HG02678 (cell line): Measurements from ENCODE around the gene ITPK1.

Experiments
- ATAC-seq: cut with Tn5 transposase; IDR thresholded peaks from one replicate; pipeline ENCODE4 v1.9.1; 2021; ENCODE audit warnings: mild to moderate bottlenecking, moderate library complexity; ENCODE audit not compliant: unreplicated experiment

Gene ITPK1

DNA sequence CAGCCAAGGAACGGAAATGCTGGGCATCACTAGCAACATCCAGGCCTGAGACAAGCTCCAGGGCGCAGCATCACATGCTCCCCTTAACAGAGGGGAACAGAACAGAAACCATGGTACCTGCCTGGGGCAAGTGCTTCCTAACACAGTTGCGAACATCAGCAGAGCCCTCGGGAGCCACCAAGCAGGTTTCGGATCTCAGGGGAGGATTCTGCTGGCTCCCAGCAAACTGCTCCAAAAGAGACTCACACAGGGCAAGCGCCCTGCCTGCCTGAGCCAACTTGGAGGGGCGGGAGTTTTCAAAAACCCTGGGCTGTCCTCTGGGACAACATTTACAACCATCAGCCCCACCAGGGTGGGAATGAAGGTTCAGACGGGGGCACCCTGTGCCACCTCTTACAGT lies 173.1 kb downstream of the ITPK1 start:
- ATAC-seq, result no peak

DNA sequence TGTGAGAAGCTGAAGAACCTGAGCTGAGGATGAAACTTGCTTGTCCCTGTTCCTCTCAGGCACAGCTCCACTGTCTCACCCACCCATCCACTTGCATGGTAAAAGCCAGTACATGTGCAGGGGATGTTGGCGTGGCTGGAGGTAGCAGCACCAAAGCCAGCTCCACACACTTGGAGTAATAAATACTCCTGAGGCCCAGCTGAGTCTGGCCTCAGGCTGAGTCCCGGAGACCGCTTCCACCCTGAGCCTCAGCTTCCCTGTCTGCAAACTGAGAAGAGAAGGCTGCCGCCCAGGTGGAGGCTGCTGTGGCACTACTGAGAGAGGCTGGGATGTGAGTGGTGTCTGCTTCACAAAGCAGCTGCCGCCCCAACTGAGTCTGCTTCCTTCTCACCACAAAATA lies 173.6 kb downstream of the ITPK1 start:
- ATAC-seq, result no peak

DNA sequence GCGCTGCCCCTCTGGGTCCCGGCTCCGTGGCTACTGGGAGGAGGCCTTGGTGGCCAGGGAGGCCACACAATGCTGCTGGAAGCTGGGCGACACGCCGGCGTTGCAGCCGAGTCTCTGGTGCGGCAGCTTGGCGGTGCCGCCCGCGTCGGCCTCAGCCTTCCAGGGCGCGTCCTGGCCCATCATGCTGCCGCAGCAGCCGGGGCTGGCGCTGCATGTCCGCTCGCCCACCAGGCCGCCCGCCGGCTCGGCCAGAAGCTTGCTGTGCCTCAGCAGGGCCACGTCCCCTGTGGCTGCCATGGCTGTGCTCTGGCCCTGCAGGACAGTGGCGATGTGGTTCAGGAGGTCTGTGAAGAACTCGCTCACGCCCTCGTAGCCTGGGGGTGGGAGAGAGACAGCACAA lies 174.2 kb downstream of the ITPK1 start:
- no peak for ATAC-seq

DNA sequence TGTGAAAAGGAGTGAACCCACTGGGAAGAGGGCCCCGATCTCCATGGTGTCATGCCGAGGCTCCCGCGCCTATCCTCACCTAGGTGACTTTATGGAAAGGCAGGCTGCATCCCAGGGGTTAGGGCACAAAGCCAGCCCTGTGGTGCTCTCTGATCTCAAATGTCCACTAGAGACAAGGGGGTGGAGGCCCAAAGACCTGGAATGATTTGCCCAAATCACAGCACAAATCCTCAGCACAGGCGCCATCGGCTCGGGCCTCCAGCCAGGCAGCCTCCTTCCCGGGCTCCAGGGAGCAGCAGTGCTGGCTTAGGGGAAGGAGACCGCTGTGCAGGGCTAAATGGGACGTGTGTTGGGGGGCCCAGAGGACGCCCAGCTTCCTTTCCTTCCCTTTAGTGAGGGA lies 175.2 kb downstream of the ITPK1 start:
- ATAC-seq, result no peak

DNA sequence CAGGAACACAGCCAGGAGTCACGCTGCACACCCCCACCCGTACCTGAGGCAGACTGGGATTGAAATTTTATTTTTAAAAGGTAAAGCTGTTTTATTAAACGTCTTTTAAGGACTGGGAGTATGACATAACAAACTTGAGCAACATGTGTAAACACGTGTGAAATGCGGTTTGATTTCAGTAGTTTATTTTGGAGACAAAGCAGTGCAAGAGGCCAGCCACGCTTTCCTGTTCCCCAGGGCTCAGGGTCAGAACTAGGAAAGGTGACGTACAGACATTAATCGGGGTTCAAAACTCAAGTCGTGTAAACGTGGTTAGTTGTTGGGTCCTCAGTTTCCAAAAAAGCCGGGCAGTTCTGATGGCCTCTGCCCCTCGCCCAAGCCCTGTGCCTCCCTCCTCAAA lies 176.0 kb downstream of the ITPK1 start:
- ATAC-seq, result no peak

DNA sequence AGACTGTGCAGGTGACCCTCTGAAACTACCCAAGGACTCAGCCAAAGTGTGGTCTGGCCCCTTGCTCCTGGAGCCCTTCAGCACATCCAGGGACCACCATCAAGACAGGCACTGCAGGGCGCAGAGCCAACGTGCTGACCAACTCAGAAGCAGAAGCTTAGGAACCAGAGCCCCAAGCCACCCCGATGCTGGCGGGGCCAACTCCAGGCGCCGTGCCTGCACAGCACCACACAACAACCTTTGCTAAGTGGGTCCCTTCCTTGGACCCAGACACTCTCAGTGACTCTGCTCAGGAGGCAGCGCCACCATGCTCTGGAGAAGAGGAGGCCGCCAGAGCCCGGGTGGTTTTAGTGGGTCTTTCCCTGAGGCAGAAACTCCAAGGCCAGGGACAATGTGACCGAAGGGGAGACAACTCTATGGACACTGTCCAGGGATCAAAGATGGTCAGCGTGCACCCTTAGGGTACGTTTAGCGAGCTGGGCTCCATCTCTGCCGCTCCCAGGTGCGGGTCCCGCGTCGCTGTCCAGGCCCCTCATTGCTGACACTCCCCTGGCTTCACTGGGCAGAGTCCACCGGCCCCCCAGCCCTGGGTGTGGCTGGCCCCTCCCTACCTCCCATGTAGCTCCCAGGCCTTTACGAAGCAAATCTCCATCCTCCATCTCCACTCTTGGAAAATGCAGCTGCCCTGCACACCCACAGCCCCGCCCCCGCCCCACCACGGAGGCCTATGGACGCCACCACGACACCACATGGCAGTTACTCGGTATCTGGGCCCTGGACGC lies 176.6 kb downstream of the ITPK1 start:
- ATAC-seq, result no peak

DNA sequence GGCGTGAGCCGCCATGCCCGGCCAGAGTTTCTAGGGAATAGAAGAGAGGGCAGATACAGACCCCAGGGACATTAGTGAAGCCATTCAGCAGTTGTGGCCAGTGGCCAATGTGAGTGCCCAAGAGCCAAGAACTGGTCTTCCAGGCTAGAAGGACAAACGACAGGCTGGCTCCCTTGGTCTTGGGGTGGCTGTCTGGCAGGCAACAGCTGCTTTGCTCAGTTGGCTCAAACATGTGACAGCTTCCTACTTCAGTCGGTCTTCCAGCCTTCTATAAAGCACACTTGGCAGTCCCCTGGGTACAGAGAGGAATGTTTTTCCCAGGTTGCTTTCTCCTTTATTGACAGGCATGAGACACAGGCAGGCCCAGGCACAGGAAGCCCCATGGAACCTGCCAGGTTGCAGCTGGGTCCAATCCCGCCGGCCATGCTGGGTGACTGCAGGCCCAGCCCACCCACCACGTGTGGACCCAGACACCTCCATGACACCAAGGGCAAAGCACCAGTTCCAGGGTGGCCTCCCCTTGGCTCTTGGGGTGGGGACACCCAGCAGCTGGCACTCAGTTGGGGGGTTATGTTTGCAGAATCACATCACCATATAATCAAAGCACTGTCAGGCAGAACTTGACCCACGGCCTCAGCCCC lies 177.4 kb downstream of the ITPK1 start:
- ATAC-seq, result no peak

DNA sequence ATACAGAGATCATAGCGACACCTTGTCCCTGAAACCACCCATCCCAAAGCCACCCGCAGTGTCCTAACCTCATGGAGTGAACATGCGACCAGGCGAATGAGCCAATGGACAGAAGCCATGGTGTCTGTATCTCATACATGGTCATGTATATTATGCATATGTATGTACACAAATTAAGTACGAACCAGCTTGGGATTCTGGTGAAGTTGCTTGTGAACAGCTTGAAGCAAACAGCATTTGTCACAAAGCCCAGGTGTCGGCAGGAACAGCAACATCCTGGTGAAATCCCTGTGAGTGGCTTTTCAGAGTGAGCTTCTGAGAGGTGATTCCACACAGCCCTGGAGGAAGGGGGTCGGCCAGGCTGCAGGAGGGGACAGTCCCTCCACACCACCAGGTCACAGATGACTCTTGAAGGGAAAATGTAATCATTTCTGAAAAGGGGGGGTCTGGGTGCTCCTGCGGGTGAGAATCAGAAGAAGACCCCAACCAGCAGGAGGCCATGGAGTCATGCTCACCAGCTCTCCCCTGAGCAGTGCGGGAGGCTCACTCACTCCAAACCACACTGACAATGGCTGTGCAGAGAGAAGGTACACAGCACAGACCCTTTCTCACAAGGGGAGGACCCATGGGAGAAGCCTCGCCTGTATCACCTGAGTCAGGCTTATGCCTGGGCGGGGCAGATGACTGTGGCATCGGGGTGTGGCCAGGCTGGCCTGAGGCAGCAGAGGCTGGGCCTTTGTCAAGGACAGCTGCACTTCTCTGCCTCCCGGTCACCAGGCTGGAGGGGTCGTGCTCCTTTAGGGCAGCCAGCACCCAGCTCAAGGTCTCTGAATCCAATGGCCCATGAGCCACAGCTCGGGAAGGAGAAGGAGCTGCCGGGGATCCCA lies 178.4 kb downstream of the ITPK1 start:
- no peak for ATAC-seq

DNA sequence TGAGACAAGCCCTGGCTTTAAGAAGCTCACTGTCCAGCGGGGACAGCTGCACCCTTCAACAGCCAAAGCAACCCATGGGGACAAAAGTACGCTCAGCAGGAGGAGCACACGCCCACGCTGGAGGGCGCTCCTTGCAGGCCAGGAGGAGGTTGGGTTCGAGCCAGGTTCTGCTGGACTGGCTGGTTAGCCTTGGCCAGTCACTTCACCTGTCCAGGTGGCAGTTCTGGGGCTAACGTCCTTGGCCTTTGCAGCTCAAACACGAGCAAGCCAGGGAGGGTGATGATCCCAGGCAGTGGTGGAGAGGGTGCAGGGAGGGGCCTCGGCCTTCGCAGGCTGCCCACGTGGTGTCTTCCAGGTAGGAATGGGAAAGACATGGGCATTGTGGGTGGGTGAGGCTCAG lies 179.6 kb downstream of the ITPK1 start:
- ATAC-seq, result no peak

DNA sequence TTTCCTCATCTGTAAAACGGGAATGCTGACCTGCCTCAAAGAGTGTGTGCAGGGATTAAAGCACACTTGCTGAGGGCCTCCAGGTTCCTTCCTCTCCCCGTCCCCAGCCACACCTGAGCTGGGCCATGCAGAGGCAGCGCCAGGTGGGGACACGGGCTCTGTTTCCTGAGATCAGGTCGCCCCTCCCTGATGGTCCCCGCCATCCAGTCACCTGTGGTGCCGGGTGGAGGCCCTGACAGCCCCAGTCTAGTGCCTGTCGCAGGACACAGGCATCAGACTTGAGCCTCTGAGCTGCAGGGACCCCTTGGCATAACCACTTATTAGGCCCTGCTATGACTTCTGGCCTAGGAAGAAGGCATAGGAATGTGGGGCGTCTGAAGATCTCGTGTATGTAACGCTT lies 180.3 kb downstream of the ITPK1 start:
- ATAC-seq, result no peak

DNA sequence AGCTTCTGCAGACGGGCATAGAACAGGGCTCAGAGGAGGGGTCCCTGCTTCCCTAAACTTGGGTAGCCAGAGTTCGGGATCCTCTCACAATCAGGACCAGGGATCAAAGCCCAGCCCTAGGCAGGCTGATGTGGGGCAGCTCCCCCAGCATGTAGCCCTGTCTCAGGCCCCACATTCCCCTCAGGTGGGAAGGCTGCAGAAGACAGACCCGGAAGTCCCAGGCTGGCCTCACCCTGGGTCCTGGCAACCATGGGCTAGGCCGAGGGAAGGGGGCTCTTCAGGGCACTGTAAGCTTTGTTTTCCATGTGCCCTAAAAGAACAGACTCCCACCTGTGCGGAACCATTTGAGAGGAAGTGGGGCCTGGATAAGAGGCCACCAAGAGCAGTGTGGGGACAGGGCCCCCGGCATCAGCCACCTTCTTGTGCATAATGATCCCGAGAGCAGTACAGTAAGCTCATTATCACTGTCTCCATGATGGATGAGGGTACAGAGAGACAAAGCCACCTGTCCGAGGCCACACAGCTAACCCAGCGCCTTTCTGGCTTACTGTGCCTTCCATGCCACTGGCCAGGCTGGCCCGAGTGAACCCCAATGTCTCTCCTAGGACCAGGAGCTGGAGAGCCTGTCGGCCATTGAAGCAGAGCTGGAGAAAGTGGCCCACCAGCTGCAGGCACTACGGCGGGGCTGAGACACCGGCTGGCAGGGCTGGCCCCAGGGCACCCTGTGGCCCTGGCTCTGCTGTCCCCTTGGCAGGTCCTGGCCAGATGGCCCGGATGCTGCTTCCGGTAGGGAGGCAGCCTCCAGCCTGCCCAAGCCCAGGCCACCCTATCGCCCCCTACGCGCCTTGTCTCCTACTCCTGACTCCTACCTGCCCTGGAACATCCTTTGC lies 181.3 kb downstream of the ITPK1 start:
- ATAC-seq, result no peak

DNA sequence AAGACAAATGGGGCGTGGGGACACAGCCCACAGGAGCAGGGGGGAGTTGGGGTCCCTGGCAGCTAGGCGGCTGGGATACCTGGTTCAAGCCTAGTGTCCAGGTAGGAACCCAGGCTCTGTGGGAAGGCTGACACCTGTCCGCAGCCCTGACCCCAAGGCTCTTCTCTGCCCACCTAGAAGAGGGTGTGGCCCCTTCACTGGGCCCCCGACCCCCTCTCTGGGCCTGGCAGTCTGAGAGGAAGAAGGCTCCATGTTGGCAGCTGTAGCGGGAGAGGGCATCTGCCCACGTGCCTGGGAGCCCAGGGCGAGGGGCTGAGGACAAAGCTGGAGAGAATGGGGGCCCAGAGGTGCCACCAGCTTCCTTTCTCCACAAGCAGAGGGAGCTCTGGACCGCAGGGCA lies 182.2 kb downstream of the ITPK1 start:
- ATAC-seq, result no peak

DNA sequence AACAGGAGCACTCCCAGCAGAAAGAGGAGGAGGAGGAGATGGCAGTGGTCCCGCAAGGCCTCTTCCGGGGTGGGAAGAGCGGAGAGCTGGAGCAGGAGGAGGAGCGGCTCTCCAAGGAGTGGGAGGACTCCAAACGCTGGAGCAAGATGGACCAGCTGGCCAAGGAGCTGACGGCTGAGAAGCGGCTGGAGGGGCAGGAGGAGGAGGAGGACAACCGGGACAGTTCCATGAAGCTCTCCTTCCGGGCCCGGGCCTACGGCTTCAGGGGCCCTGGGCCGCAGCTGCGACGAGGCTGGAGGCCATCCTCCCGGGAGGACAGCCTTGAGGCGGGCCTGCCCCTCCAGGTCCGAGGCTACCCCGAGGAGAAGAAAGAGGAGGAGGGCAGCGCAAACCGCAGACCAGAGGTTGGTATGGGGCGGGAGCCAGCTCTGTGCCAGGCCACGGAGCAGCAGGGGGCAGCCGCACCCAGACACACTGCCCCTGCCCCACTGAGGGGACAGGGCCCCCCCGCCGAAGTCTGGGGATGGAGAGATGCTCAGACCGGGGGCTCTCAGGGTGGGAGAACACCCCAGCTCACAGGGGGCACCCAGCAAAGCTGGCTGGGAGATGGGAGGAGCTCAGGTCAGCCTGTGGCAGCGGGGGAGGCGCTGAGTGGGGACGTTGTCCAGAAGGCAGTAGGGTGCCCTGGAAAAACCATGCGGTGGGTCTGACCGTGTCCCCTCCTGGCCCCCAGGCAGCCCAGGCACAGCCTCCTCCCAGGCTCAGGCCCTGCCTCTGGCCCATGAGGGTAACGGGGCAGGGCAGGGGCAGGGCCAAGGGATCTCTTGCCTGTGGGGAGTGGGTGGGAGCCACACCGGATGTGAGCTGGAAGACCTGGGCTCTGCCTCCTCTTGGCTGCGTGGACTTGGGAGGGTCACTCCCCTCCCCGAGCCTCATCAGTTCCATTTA lies 183.0 kb downstream of the ITPK1 start:
- no peak for ATAC-seq

DNA sequence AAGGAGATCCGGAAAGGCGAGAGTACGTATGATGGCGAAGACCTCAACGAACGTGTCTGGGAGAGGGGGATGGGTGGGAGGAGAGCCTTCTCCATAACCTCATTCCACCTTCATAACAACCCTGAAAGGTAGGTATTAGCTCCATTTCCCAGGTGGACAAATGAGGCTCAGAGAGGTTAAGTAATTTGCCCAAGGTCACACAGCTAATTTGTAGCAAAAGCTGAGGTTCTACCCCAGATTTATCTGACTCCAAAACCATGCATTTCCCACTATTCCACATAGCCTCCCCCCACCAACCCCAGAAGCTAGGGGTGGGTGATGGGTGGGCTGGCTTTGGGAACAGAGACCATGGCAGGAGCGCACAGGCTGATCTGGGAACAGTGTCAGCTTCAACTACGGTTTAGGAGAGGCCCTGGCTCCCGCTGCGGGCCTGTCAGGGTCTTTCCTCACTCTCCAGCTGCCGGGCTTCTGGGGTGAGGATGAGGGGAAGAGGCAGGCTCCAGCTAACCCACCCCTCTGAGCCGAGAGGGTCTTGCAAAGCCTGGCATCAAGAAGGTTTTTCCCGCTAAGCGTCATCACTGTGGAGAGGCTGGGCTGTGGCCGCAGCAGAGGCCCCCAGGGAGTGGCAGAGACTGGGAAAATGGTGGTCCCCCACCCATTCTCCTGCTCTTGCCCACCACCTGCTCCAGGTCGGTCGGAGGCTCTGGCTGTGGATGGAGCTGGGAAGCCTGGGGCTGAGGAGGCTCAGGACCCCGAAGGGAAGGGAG lies 183.9 kb downstream of the ITPK1 start:
- ATAC-seq, result no peak

DNA sequence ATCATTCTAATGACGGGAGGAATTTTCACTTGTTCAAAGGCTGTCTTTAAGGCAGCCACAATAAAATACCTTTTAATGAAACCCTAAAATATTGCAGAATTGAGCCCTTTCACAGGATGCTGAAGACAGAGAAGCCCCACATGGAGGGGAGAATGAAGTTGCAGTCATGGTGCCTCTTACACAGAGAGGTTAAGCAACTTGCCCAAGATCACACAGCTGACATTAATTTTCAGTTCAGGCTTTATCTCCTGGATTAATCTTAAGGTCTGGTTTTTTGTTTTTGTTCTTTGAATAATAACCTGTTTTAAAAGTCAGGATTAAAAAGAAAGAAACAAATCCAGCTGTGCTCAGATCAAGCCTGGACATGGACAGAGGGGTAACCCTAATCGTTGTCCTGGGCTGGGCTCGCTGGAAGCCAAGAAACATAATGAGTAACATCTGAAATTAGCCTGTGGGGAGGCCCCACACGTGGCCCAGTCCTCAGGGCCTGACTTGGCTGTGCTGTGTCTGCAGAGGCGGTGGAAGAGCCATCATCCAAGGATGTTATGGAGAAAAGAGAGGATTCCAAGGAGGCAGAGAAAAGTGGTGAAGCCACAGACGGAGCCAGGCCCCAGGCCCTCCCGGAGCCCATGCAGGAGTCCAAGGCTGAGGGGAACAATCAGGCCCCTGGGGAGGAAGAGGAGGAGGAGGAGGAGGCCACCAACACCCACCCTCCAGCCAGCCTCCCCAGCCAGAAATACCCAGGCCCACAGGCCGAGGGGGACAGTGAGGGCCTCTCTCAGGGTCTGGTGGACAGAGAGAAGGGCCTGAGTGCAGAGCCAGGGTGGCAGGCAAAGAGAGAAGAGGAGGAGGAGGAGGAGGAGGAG lies 184.8 kb downstream of the ITPK1 start:
- no peak for ATAC-seq

DNA sequence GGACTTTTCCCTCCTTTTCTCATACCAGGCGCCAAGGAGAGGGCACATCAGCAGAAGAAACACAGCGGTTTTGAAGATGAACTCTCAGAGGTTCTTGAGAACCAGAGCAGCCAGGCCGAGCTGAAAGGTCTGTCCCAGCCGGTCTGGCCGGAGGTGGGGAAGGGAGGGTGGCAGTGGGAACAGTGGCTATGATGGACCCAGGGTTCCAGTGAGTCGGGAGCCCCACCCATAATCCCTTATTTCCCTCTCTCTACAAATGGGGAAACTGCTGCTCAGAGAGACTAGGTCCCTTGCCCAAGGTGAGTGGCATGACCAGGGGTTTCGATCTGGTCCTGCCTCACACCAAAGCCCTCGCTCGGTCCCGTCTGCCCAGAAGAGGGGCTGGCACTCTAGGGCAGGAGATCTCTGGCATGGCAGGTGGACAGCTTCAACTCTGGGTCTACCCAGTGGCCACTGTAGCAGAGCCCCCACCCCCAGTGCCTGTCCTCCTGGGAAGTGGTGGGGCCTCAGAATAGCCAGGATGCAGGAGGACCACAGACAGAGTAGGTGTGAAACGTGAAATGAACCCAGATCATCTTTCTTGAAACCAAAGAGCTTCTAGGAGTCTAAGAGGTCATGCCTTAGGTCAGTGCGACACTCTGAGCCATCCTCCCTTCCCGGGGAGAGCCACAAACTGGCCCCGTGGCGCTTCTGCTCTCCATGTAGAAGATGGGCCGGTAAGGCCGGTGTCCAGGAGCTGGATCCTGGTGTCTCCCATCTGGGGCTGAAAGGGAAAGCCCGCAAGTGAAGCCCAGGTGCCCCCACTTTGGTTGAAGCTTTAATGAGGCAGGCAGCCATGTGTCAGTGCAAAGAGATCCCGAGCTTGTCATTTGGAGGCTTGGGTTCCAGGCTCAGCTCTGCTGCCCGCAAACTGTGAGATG lies 185.8 kb downstream of the ITPK1 start:
- no peak for ATAC-seq
